Tibial nerve (tissue), 4 donors: ENCODE results near the gene ASPG. TPM values are rescaled to one million over a fixed set of nuclear protein-coding genes. Genes with fewer than 3 reads are reported as not detected.

Source experiments
- DNase-seq, 2 donors: peaks; one replicate each; pipeline ENCODE4 v3.0.0-alpha.2; 2019; ENCODE audit warnings: low spot score in 2 of 2
- H3K27ac ChIP-seq, 4 donors: fragments of 200-600 bp; sonication (generic) in 3 of 4; one replicate each; pipeline ENCODE4 v1.5.1; 2017 to 2019; ENCODE audit warnings: mild to moderate bottlenecking in 1 of 4
- H3K27me3 ChIP-seq, 2 donors: fragments of 200-600 bp; sonication (generic) in 1 of 2; one replicate each; pipeline versions ENCODE4 v1.5.1 to v1.6.0; 2017 to 2019
- H3K36me3 ChIP-seq, 3 donors: fragments of 200-600 bp; sonication (generic); one replicate each; pipeline ENCODE4 v1.5.1; 2018 to 2019
- H3K4me1 ChIP-seq, 4 donors: fragments of 200-600 bp; sonication (generic) in 3 of 4; one replicate each; pipeline ENCODE4 v1.5.1; 2017 to 2019
- H3K4me3 ChIP-seq, 4 donors: fragments of 200-600 bp; sonication (generic) in 3 of 4; one replicate each; pipeline ENCODE4 v1.5.1; 2017 to 2019; ENCODE audit warnings: mild to moderate bottlenecking in 1 of 4, moderate library complexity in 1 of 4
- H3K9me3 ChIP-seq, 4 donors: fragments of 200-600 bp; sonication (generic) in 3 of 4; one replicate each; pipeline ENCODE4 v1.5.1; 2017 to 2019
- CTCF ChIP-seq, 5 experiments: fragments of 200-600 bp in 3 of 5; fragments of 450-650 bp in 2 of 5; sonication (generic) in 3 of 5; IDR thresholded peaks; one replicate each; pipeline ENCODE4 v1.5.1; 2016 to 2019; ENCODE audit warnings: antibody characterized with exemption in 5 of 5, mild to moderate bottlenecking in 3 of 5, moderate library complexity in 2 of 5
- EP300 ChIP-seq, 2 donors: sonication (generic); formaldehyde crosslinking; IDR thresholded peaks; one replicate each; pipeline ENCODE4 v1.6.1; 2017; ENCODE audit warnings: antibody characterized with exemption in 2 of 2, mild to moderate bottlenecking in 1 of 2
- POLR2A ChIP-seq, 2 donors: fragments of 450-650 bp; IDR thresholded peaks; one replicate each; pipeline ENCODE4 v1.6.1; 2017; ENCODE audit warnings: antibody characterized with exemption in 2 of 2, mild to moderate bottlenecking in 2 of 2, moderate library complexity in 2 of 2
- WGBS, 2 donors: methylation state at CpG; one replicate each; pipeline ENCODE4 v1.1.5; 2018; 5-methylcytosine and 5-hydroxymethylcytosine counted together
- total RNA-seq, 4 donors: library from RNA; depleted of rRNA; stranded (reverse); fragments of >200 nt; gene quantifications; one replicate each; pipeline ENCODE4 v1.1.0, GENCODE V29; 2016

Gene ASPG
- total RNA-seq, 4 donors from 2014 or later = 2.4 to 8.7 (median 2.7) TPM

- H3K4me3 ChIP-seq = no peak overlapping the region
- no peaks in the 10 kb centered on the region for H3K9me3 ChIP-seq
- TF ChIP-seq CTCF (IDR thresholded peaks at IDR 0.05) (no peak), EP300 (IDR thresholded peaks at IDR 0.05) (no peak), POLR2A (IDR thresholded peaks at IDR 0.05) (no peak)
- no peaks in the 10 kb centered on the region for H3K36me3 ChIP-seq
- 74 to 77% methylated on average over 24 of the region's 25 CpGs for WGBS, 2 donors
- no peak overlapping the region for H3K27ac ChIP-seq
- H3K4me1 ChIP-seq = peaks cover 0 to 12% (median 0%) of the 10 kb centered on the region in 4 donors
- no peak for DNase-seq
- H3K27me3 ChIP-seq = peaks cover 0 to 13% of the 10 kb centered on the region in 2 donors
Observed at GRCh38 chr14:104096751-104097700, 11.5 kb downstream of the ASPG start.

GRCh38 chr14:104098272-104099095 lies 13.0 kb downstream of the ASPG start:
- Histone ChIP-seq H3K36me3 (no peaks in the 10 kb centered on the region), H3K27me3 (peaks cover 0 to 13% of the 10 kb centered on the region in 2 donors), H3K4me1 (peaks cover 0 to 12% (median 0%) of the 10 kb centered on the region in 4 donors), H3K9me3 (no peaks in the 10 kb centered on the region), H3K27ac (no peak overlapping the region), H3K4me3 (no peak overlapping the region)
- WGBS, 2 donors = 76 to 80% methylated on average over 23 to 25 of the region's 25 CpGs
- DNase-seq = no peak
- TF ChIP-seq POLR2A (IDR thresholded peaks at IDR 0.05) (no peak), EP300 (IDR thresholded peaks at IDR 0.05) (no peak), CTCF (IDR thresholded peaks at IDR 0.05) (no peak)

GRCh38 chr14:104099096-104100041 lies 13.9 kb downstream of the ASPG start:
- 58 to 63% methylated on average over 15 to 18 of the region's 26 CpGs for WGBS, 2 donors
- Histone ChIP-seq H3K36me3 (no peaks in the 10 kb centered on the region), H3K4me1 (peaks cover 0 to 6% (median 0%) of the 10 kb centered on the region in 4 donors), H3K9me3 (no peaks in the 10 kb centered on the region), H3K4me3 (no peak overlapping the region), H3K27ac (no peak overlapping the region), H3K27me3 (peaks cover 0 to 9% of the 10 kb centered on the region in 2 donors)
- DNase-seq = no peak
- TF ChIP-seq POLR2A (IDR thresholded peaks at IDR 0.05) = no peak

- Histone ChIP-seq H3K9me3 (no peaks in the 10 kb centered on the region), H3K27me3 (peaks cover 0 to 5% of the 10 kb centered on the region in 2 donors), H3K27ac (no peak overlapping the region), H3K36me3 (no peaks in the 10 kb centered on the region), H3K4me1 (no peaks in the 10 kb centered on the region), H3K4me3 (no peak overlapping the region)
- DNase-seq = no peak
- WGBS, 2 donors = 82 to 83% methylated on average over 19 of the region's 23 CpGs
- TF ChIP-seq POLR2A (IDR thresholded peaks at IDR 0.05) (no peak), EP300 (IDR thresholded peaks at IDR 0.05) (no peak), CTCF (IDR thresholded peaks at IDR 0.05) (no peak)
Observed at GRCh38 chr14:104100171-104101085, 14.9 kb downstream of the ASPG start.
